ENCODE measurements around the gene CASKIN2.
A peak's percentile ranks its signal among the peaks of the same experiment; 100 is the strongest.

The CASKIN2 gene

DNA sequence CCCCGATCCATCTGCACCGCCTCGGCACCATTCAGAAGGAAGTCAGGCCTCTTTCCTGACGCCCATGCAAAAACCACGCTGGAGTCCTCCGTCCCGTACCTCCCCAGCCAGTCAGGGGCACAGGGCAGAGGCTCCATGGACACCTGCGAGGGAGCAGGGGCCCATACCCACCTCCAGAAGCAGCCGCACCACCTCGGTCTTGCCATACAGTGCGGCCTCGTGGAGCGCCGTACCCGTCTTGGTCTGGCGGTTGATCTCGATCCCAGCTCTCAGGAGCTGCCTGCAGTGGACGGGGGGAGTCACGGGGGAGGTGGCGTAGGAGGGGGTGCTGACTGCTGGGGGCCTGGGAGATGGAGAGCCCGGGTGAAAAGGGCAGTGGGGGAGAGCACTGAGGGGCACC is 9.2 kb downstream of the CASKIN2 start:
- no peak for DNase-seq (ENCODE audit: low spot score)

DNA sequence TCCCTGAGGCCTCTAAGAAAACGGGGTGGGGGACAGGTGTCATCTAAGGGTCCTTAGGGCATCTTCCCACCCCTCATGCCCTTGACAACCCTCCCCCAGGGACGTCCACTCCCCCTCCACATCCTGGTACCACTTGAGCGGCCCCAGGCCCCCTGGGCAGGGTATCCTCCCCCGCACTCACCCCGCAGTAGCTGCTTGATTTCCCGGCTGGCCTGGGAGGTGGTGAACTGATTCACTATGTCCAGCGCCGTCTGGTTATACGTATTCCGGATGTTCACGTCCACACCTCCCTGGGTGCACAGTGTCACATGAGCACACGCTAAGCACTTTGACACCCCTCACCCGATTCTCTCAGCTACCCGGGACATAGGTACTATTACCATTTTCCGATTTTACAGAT is 9.7 kb downstream of the CASKIN2 start:
- no peak for DNase-seq (ENCODE audit: low spot score)

DNA sequence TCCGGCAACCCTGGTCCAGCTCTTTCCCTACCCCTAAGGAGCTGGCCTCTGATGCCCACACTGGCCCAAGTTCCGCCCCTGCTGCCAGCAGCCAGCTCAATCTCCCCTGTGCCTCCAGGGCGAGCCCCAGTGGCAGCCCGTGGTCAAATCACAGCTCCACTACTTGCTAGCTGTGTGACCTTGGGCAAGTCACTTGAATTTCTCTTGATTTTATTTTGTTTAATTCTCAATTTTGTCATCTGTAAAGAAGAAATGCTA is 10.3 kb downstream of the CASKIN2 start:
- DNase-seq (ENCODE audit: low spot score) = no peak

DNA sequence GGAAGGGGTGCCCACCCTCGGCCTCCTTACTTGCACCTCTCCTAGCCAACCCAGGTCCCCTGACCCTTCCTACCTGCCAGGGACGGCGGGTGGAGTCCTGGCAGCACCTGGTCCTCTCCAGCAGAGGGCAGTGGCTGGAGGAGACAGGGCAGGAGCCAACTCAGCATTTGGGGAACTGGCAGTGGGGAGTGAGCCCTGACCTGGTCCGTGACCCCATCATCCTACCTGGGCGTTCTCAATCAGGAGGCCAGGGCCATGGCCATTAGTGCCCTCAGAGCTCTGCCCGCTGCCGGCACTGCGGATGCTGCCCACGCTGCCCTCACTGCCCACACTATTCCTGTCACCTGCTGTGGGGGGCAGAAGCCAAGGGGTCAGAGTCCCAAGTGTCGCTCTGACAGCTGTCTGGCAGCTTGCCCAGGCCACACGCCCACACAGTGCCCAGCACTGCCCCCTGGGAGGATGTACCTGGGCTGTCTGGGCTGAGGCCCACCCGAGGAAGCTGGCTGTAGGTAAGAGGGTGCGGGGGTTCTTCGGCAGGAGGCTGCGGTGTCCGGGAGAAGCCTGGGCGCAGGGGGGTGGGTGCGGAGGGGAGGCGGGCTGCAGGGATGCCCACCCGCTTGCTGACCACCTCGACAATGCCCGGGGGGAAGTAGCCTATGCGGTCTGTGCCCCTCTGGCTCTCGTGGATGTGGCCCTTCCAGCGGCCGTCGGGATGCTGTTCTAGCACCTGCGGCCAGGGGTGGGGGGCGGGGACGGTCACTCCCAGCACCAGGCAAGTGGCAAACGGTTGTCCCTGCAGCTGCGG is 10.8 kb downstream of the CASKIN2 start:
- DNase-seq (ENCODE audit: low spot score) = peak; percentile 94

DNA sequence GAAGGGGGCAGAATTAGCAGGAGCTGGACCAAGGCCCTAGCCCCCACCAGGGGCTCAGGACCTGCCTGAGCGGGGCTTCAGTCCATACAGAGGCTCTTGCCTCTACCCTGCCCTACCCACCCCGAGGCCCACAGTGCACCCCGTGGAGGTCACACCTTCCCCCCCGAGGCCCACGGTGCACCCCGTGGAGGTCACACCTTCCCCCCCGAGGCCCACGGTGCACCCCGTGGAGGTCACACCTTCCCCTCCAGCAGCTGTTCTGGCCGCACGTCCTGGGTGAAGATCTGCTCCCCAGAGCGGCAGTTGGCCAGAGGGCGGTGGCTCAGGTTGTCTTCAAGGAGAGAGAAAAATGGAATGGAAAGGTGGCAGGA is 11.4 kb downstream of the CASKIN2 start:
- DNase-seq (ENCODE audit: low spot score) = no peak

DNA sequence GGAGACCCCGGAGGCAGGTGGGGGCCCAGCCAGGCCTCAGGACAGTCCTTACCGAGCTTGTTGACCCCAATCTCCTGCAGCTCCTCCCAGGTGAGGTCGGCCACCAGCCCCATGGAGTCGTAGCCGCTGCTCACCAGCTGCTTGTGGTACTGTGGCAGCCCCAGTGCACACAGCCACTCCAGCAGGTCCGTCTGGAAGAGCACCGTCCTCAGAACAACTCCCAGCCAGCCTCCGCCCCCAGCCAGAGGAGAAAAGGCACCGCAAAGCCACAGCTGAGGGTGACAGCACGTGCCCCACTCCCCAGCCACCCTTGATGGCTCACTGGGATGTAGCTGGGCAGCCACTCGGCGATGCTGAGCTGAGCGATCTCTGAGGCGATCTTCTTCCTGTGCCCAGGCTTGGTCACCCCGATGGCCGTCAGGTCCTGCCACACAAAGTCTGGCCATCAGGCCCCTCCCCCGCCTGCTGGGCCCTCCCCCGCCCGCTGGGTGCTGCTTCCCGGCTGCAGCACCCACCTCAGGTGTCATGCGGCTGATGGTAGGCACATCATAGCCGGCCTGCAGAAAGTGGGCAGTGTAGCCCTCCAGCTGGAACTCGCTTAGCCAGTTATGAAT is 11.9 kb downstream of the CASKIN2 start:
- DNase-seq (ENCODE audit: low spot score) = no peak

DNA sequence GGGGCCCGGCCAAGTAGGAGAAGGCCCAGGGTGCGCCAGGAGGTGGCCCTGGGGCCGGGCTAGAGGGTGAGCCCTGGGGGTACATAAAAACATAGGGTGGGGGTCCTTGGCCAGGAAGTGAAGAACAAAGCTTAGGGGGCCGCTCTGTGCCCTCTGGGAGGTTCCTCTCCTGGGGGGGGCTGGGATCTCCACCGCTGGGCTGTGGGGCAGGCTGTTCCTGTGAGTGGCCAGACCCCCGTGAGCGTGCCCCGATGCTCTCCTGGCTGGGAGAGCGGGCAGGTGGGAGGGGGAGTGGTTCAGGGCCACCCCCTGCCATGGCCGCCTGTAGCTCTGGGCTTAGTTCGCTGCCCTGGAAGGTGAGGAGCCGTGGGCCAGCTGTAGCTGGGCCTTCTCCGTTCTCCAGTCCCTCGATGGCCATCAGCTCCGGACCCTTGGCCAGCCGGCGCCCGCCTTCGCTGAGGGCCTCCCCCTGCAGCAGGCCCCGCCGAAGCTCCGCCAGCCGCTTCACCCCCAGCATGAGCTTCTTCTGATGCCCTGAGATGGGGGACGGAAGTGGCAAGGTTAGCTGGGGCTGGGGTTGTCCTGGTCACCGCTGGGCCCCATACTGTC is 12.5 kb downstream of the CASKIN2 start:
- no peak for DNase-seq (ENCODE audit: low spot score)

DNA sequence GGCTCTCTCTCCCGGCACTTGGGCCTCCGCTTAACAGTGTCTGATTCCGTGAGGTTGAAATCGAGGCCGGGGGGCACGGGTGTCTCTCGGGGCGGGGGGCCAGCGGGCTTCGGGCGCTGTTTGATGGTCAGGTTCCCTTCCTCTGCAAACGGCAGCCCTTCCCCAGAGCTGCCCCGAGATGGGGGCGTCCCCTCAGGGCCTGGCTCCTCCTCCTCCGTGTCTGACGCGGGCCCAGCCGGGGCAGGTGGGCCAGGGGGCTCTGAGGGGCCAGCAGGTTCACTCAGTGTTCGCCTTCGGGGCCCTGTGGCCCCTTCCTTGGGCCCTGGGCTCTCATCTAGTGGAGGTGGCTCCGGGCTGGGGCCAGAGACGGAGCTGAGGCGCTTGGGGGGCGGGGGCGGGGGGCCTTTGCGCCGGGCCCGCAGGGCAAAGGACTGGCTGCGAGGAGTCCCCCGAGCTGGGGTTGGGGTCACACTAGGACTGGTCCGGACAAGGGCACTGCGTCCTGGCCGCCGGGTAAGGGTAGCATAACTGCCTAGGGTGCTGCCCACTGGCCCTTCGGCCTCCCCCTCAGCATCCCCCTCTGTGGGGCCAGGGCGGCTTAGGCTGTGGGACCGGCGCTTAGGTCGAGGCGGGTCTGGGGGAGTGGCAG is 13.1 kb downstream of the CASKIN2 start:
- no peak for DNase-seq (ENCODE audit: low spot score)

DNA sequence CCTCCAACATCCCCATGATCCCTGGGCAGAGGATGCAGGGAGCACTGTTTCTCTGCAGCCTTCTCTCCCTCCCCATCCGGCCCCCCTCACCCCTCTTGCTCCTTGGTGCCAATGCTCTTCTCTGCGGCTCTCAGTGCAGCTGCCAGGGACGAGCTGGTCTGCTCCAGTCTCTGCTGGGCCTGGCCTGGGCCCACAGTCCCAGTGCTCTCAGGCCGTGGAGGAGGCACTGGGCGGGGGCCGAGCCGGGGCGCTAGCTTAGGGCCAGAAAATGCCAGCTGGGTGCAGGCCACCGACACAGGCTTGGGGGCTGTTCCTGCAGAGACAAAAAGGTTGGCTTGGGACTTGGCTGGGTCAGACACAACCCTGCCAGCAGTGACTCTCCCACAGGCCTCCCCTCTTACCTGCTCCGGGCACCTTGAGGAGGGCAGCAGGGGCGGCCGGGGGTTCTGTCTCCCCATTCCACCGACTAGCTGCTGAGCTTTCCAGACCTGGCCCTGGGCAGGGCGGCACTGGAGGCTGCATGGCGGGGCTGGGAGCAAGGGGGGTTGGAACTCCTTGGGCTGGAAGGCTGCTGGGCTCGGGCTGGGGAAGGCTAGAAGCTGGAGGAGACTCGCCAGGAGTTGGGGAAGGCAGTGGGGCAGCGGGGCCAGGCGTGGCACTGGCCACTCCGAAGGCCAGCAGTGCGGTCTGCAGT is 13.8 kb downstream of the CASKIN2 start:
- no peak for DNase-seq (ENCODE audit: low spot score)

DNA sequence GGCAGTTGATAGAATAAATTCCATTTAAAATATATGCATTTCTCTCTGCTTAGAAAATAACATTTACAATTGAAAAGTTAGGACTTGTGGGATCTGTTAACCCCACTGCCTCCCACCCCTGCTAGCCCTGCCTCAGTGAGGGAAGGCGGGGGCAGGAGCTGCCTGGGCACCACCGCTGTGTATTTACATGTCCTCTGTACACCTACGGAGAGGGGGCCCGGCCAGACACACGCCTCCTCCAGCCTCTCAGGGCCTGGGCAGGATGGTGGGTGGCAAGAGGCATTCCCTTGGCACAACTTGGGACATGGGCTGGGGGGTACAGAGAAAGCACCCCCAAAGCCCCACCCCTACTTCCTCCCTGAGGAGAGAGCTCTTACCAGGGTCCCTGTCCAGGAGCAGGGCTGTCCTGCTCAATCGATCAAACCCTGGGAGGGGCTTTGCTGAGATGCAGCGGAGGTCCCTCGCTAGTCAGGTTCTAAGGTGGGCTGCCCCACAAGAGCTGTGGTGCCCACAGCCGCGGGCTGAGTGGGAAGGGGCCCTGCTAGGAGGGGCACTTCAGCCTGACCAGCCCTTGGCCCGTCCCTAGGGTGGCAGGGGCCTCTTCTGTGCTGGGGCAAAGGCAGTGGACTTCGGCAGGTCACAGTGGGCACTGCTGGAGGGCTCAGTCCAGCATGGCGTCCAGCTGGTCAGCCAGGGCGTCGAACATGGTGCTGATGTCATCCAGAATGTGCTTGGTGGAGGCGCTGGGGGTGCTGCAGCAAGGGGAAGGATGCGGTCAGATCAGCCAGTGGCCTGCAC is 14.7 kb downstream of the CASKIN2 start:
- no peak for DNase-seq (ENCODE audit: low spot score)

DNA sequence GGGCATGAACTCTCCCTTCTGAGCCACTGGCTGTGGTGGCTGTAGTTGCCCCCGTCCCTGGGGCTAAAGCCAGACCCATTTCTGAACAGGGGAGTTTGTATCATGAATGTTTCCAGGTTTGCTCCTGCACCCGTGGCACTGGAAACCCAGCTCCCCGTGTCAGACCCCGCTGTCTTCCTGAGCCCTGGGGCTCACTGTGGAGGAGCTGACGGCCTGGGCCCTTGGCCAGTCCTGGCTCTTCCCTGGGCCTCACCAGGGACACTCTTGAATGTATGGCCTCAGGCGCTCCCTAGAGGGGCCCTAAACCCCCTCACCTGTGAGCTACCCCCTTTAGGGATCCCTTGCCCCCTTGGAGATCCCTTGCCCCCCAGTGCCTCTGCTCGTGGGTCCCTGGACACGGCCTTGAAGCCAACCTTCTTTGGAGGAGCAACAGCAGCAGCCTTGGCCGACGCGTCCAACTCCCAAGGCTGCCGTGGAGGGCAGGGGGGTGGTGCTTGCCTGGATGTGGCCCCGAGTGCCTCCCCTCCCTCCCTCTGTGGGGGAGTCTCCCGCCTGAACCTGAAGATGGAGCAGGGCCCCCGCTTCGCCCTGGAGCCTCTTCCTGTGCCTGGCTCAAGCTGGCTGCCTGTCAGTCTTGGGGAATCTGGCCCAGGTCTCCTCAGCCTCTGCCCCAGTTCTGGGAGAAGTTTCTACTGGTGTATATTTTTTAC is 15.9 kb downstream of the CASKIN2 start:
- no peak for DNase-seq (ENCODE audit: low spot score)

DNA sequence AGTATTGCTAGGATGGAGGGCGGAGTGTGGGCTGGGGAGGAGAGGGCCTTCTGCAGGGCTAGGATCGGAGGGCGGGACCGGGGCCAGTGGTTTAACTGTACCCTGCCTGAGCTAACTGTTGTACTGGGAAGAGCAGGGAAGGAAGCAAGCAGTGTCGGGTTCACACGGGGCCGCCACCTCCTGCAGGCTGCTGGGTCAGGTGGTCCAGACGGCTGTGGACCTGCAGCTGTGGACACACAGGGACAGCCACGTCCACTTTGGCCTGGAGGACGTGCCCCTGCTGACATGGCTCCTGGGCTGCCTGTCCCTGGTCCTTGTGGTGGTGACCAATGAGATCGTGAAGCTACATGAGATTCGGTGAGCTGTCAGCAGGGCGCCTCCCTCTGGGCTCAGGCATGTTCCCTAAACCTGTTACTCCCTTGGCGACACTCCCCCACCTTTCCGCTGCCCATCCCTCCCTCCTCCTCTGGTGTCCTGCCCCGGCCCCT is 16.6 kb downstream of the CASKIN2 start:
- peak; percentile 73 for DNase-seq (ENCODE audit: low spot score)

DNA sequence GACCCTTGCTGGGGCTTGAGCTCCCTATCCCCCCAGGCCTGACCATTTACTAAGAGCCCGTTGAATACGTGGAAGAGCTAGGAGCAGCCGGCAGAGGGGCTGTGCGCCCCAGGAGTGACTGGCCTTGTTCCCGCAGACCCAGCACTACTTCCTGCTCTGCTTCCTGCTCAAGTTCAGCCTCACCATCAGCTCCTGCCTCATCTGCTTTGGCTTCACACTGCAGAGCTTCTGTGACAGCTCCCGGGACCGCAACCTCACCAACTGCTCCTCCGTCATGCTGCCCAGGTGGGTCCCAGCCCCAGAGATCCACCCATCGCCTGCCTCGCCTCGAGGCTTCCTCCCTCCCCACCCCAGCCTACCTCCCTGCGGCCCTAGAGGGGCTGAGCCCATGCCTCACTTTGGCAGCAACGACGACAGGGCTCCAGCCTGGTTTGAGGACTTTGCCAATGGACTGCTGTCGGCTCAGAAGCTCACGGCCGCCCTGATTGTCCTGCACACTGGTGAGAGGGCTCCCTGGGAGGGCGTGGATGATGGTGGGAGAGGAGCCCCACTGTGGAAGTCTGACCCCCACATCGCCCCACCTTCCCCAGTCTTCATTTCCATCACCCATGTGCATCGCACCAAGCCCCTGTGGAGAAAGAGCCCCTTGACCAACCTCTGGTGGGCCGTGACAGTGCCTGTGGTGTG is 17.2 kb downstream of the CASKIN2 start:
- no peak for DNase-seq (ENCODE audit: low spot score)

DNA sequence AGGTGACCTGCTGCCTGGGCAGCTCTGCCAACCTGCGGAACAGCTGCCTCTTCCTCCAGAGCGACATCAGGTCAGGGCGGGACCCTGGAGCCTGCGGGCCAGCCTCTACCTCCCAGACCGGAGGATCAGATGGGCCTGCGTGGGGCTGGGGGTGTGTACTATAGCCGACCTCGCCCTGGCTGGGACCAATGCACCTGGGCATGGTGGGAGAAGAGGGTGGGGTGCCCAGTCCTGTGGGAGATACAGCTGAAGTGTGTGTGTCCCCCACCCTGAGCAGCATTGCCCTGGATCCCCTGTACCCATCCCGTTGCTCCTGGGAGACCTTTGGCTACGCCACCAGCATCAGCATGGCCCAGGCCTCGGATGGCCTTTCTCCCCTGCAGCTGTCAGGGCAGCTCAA is 19.3 kb downstream of the CASKIN2 start:
- DNase-seq (ENCODE audit: low spot score) = no peak

DNA sequence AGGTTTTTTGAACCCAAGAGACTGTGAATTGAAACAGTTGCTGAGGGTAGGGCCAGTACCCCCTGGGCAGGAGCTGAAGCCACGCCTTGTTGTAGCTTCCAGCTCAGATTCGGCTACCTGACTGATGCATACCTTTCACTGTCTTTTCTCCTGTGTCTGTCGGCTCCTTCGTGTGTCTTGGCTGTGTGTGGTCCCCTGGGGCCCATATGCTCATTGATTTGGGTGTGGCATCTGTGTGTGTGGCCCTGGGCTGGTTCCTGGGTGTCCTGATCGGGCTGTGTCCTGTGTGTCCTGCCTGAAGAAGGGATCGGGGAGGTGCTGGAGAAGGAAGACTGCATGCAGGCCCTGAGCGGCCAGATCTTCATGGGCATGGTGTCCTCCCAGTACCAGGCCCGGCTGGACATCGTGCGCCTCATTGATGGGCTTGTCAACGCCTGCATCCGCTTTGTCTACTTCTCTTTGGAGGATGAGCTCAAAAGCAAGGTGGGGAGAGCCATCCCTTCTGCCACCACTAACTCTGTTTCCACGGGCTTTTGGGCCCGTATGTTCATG is 20.9 kb downstream of the CASKIN2 start:
- DNase-seq (ENCODE audit: low spot score) = no peak

DNA sequence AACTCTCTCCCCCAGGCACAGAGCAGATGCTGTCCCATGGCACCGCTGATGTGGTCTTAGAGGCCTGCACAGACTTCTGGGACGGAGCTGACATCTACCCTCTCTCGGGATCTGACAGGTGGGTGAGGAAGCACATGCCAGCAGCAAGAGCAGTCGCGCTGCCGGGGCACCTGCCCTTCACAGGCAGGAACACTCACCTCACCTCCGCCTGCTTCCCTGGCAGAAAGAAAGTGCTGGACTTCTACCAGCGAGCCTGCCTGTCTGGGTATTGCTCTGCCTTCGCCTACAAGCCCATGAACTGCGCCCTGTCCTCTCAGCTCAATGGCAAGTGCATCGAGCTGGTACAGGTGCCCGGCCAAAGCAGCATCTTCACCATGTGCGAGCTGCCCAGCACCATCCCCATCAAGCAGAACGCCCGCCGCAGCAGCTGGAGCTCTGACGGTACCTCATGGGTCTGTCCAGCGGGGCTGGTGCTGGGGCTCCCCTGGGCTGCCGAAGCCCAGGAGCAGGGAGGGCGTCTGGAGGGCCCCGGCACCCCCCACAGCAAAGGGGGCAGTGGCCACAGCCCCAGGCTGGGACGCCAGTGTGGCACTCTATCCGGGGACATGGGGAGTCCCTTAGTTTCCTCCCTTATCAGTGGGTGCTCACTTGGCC is 21.7 kb downstream of the CASKIN2 start:
- no peak for DNase-seq (ENCODE audit: low spot score)

DNA sequence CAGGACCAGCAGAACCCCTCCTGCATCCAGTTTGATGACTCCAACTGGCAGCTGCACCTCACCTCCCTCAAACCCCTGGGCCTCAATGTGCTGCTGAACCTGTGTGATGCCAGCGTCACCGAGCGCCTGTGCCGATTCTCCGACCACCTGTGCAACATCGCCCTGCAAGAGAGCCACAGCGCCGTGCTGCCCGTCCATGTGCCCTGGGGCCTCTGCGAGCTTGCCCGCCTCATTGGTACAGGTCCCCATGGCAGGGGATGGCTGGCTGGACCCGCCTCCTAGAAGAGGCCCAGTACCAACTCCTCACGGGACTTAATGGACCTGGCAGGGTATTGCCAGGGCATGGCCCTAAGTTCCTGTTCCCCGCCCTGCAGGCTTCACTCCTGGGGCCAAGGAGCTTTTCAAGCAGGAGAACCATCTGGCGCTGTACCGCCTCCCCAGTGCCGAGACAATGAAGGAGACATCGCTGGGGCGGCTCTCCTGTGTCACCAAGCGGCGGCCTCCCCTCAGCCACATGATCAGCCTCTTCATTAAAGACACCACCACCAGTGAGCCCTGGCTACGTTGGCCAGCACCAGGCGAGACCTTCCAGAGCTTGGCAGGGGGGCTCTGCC is 22.7 kb downstream of the CASKIN2 start:
- DNase-seq (ENCODE audit: low spot score) = no peak

DNA sequence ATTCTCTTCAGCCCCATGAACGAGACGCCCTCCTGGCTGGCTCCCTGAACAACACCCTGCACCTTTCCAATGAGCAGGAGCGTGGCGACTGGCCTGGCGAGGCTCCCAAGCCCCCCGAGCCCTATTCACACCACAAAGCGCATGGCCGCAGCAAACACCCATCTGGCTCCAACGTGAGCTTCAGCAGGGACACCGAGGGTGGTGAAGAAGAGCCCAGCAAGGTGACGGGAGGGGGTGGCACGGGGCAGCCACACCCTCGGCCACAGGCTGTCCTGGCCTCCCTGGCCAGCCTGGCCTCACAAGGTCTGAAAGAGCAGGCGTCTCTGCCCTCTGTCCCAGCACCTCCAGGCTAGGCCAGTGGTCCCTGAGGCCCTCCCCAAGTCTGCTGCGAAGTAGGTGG is 23.7 kb downstream of the CASKIN2 start:
- no peak for DNase-seq (ENCODE audit: low spot score)
